Colonic mucosa (tissue), 4 donors: ENCODE data around the gene SERPINB7. TPM values are rescaled to one million over a fixed set of nuclear protein-coding genes. Genes with fewer than 3 reads are reported as not detected.

Source experiments
- DNase-seq: peaks from one replicate; pipeline ENCODE4 v3.0.0-alpha.2; 2020
- H3K27ac ChIP-seq: fragments of 200-600 bp; one replicate; pipeline ENCODE4 v1.8.0; 2021
- H3K27me3 ChIP-seq: fragments of 200-600 bp; one replicate; pipeline ENCODE4 v1.8.0; 2021
- H3K36me3 ChIP-seq: fragments of 200-600 bp; one replicate; pipeline ENCODE4 v1.8.0; 2021
- H3K4me1 ChIP-seq: fragments of 200-600 bp; one replicate; pipeline ENCODE4 v1.8.0; 2021; ENCODE audit warnings: mild to moderate bottlenecking
- H3K4me3 ChIP-seq: fragments of 200-600 bp; one replicate; pipeline ENCODE4 v1.8.0; 2021
- H3K9ac ChIP-seq, 2 donors: one replicate each; pipeline ENCODE4 v1.7.0; 2013; ENCODE audit warnings: control low read depth in 2 of 2, low read depth in 2 of 2, low read length in 2 of 2
- H3K9me3 ChIP-seq: fragments of 200-600 bp; one replicate; pipeline ENCODE4 v1.8.0; 2021
- intact Hi-C: fragments of 100-400 bp; cut with DNase I; formaldehyde crosslinking; loops from one replicate; pipeline ENCODE4 v1.14.1; 2022
- total RNA-seq, 2 donors: library from RNA; stranded (reverse); fragmentation: NEBNext Ultra II Directional in 1 of 2; extraction: Animal tissue kit (Norgen Biotek cat#: 25700) in 1 of 2; gene quantifications; one replicate each; pipeline ENCODE4 v1.2.1, GENCODE V29; 2021
- TF ChIP-seq, protein P1 (sequence below): fragments of 200-600 bp; IDR thresholded peaks from one replicate; pipeline ENCODE4 v1.8.0; 2022; ENCODE audit warnings: antibody characterized with exemption, mild to moderate bottlenecking
- donor health status: healthy.
- donor health status: DM: no; HTN: no; CAD: no.
- donor health status: DM: no; HTN: no; CAD: no.

SERPINB7 gene, protein sequence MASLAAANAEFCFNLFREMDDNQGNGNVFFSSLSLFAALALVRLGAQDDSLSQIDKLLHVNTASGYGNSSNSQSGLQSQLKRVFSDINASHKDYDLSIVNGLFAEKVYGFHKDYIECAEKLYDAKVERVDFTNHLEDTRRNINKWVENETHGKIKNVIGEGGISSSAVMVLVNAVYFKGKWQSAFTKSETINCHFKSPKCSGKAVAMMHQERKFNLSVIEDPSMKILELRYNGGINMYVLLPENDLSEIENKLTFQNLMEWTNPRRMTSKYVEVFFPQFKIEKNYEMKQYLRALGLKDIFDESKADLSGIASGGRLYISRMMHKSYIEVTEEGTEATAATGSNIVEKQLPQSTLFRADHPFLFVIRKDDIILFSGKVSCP
- not detected for total RNA-seq

DNA sequence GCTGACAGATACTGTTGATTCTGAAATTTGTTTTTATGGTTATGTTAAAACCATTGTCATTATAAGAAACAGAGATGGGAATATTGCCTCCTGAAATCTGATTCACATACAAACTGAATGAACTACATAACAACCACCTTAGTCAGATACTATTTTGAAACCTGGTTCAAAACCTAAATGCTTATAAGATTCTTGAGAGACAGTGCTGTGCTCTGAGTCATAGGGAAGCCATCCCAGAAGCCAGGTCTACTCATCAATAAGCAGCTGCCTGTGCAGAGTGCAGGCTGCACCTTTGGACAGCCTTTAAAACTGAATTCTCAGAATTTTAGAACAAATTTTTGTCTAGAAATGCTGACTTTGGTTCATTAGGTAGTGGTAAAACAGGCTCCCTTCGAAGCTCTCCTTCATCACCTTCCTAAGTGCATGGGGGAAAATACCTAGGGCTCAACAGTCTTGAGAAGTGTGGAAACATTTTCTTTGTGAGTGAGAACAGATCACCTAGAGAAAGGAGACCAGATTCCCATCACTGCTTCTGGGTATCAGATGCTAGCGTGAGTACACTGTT is at the start of gene SERPINB7:
Gene SERPINB7, plus strand, starts transcription at position 253 of the 565 bp plus-strand sequence. CDS start 6,955 bp downstream, outside the sequence.
- H3K27ac ChIP-seq, result no peak within 1 kb of the TSS
- no peaks in the 10 kb centered on the region for H3K27me3 ChIP-seq
- H3K4me3 ChIP-seq, result no peak within 1 kb of the TSS
- no peak for DNase-seq
- no peaks in the 10 kb centered on the region for H3K9me3 ChIP-seq
- no peak within 1 kb of the TSS for H3K9ac ChIP-seq
- H3K4me1 ChIP-seq, result no peaks in the 10 kb centered on the region
- no peaks in the 10 kb centered on the region for H3K36me3 ChIP-seq
- intact Hi-C loops, result no loop called here
- TF ChIP-seq, protein P1, sequence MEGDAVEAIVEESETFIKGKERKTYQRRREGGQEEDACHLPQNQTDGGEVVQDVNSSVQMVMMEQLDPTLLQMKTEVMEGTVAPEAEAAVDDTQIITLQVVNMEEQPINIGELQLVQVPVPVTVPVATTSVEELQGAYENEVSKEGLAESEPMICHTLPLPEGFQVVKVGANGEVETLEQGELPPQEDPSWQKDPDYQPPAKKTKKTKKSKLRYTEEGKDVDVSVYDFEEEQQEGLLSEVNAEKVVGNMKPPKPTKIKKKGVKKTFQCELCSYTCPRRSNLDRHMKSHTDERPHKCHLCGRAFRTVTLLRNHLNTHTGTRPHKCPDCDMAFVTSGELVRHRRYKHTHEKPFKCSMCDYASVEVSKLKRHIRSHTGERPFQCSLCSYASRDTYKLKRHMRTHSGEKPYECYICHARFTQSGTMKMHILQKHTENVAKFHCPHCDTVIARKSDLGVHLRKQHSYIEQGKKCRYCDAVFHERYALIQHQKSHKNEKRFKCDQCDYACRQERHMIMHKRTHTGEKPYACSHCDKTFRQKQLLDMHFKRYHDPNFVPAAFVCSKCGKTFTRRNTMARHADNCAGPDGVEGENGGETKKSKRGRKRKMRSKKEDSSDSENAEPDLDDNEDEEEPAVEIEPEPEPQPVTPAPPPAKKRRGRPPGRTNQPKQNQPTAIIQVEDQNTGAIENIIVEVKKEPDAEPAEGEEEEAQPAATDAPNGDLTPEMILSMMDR, result no peak

DNA sequence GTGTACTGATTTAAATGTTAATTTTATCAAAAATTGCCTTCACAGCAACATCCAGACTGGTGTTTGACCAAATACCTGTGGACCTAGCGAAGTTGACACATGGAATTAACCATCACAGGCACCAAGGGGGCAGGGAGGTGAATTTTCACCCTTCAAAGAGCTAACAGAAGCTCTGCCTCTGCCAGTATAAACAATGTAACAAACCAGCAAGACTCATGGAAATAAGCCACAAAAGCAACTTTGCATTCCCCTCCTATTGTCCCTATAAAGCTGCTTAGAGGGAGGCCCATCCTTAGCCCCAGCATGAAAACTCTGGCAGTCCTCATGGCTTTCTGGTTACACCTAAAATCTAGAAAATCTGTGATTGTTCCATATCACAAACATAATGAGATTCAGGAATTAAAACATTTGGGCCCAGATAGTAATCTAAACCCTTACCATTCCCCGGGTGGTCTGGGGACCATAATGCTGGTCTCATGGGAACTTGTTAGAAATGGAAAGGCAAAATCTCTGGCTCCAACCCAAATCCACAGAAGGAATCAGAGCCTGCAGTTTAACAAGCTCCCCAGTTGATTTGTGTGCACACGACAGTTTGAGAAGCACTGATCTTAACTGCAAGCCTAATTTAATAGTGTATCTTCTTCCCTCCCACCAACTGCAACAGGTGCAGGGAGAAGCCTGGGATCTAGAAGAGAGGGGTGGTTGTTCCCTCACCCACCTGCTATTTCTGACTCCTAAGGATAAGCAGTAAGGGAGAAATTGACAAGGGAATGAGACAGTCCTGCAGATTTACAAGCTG is 49.3 kb upstream of the SERPINB7 start:
- H3K9ac ChIP-seq, result no peak overlapping the region

DNA sequence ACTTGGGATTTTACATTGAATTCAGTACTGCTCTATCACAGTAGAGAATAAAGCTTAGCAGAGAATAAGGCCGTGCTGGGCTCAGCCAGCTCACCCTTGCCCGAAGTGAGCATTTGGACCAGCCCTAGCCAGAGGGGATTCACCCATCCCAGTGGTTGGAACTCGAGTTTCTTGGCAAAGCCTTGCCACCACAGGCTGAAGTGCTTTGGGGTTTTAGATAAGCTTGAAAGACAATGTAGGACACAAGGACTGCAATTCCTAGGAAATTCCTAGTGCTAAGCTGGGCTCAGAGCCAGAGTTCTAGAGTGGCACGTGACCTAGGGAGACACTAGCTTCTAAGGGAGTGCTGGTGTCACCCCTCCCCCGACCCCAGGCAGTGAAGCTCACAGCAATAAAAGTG is 44.4 kb upstream of the SERPINB7 start:
- DNase-seq, result no peak
- Histone ChIP-seq H3K9me3 (no peaks in the 10 kb centered on the region), H3K27me3 (no peaks in the 10 kb centered on the region), H3K9ac (no peak overlapping the region), H3K4me3 (no peak overlapping the region), H3K36me3 (no peaks in the 10 kb centered on the region), H3K27ac (no peak overlapping the region), H3K4me1 (no peaks in the 10 kb centered on the region)
- intact Hi-C loops, result no loop called here
- TF ChIP-seq, protein P1, result no peak

More for the DNA sequence above, 49.3 kb upstream of the SERPINB7 start:
- H3K9me3 ChIP-seq, result no peaks in the 10 kb centered on the region
- no peak for DNase-seq
- no peak overlapping the region for H3K27ac ChIP-seq
- H3K27me3 ChIP-seq, result no peaks in the 10 kb centered on the region
- intact Hi-C loops, result no loop called here
- H3K4me3 ChIP-seq, result no peak overlapping the region
- no peaks in the 10 kb centered on the region for H3K36me3 ChIP-seq
- no peaks in the 10 kb centered on the region for H3K4me1 ChIP-seq
- TF ChIP-seq, protein P1, result no peak

DNA sequence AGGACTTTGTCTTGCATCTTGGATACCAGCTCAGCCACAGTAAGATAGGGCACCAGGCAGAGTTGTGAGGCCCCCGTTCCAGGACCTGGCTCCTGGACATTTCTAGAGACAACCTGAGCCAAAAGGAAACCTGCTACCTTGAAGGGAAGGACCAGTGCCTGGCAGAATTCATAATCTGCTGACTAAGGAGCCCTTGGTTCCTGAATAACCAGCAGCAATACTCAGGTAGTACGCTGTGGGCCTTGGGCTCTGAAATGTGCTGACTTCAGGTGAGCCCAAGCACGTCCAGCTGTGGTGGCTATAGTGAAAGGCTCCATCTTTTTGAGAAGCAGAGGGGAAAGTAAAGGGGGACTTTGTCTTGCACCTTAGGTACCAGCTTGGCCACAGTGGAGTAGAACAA is 44.0 kb upstream of the SERPINB7 start:
- Histone ChIP-seq H3K9ac (no peak overlapping the region), H3K36me3 (no peaks in the 10 kb centered on the region), H3K27me3 (no peaks in the 10 kb centered on the region), H3K4me1 (no peaks in the 10 kb centered on the region), H3K9me3 (no peaks in the 10 kb centered on the region), H3K4me3 (no peak overlapping the region), H3K27ac (no peak overlapping the region)
- TF ChIP-seq, protein P1, result no peak
- intact Hi-C loops, result no loop called here
- no peak for DNase-seq

DNA sequence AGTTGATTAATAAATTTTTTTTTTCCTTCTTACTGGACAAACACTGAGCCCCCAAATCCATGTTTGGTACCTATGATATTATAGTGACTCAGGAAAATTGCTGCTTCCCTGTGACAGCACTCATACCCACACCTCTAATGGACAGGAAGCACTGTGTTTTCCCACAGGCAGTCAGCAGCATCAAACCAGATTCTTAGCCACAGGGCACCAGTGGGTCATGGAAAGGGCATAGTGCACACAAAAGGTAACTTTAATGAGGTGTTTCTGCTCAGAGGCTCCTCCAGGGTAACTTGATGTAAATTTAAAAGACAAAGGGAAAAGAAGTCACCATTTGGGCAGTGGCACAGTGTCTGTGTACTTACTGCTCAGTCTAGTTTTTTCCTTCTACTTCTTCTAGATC is 38.3 kb upstream of the SERPINB7 start:
- no peaks in the 10 kb centered on the region for H3K9me3 ChIP-seq
- DNase-seq, result no peak
- H3K27me3 ChIP-seq, result no peaks in the 10 kb centered on the region
- intact Hi-C loops, result no loop called here
- H3K4me3 ChIP-seq, result no peak overlapping the region
- H3K36me3 ChIP-seq, result no peaks in the 10 kb centered on the region
- no peaks in the 10 kb centered on the region for H3K4me1 ChIP-seq
- H3K9ac ChIP-seq, result no peak overlapping the region
- H3K27ac ChIP-seq, result no peak overlapping the region
- TF ChIP-seq, protein P1, result no peak
